ENCODE data around the gene ZNF586.
"Not testable (repeated sequence)": the region's sequence is repeated elsewhere in the genome, so short reads cannot be mapped to it uniquely, and the experiment has no call there.

ZNF586 gene

DNA sequence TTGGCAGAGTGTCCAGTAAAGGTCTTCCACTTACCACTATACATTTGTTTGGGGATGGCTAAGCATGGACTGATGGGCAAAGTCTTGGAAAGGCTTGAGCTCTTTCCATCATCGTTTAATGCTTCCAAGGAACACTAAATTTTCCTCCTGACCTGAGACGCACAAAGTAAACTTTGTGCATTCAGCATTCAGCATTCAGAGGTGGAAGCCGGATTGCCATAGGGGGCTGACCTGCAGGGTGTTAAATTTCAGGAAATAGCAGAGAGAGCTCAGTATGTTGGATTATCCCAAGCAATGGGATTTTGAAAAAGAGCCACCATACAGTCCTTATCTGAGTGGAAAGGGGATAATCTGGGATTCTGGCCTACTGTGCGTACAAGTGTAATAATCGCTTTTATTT lies 31.2 kb downstream of the ZNF586 start:
- TF ChIP-seq, protein P1, sequence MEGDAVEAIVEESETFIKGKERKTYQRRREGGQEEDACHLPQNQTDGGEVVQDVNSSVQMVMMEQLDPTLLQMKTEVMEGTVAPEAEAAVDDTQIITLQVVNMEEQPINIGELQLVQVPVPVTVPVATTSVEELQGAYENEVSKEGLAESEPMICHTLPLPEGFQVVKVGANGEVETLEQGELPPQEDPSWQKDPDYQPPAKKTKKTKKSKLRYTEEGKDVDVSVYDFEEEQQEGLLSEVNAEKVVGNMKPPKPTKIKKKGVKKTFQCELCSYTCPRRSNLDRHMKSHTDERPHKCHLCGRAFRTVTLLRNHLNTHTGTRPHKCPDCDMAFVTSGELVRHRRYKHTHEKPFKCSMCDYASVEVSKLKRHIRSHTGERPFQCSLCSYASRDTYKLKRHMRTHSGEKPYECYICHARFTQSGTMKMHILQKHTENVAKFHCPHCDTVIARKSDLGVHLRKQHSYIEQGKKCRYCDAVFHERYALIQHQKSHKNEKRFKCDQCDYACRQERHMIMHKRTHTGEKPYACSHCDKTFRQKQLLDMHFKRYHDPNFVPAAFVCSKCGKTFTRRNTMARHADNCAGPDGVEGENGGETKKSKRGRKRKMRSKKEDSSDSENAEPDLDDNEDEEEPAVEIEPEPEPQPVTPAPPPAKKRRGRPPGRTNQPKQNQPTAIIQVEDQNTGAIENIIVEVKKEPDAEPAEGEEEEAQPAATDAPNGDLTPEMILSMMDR (IDR thresholded peaks at IDR 0.05; ENCODE audit: low read depth, low read length) = no peak
- DNase-seq (ENCODE audit: extremely low read depth, low read depth) = no peak

- TF ChIP-seq, protein P1 (IDR thresholded peaks at IDR 0.05; ENCODE audit: low read depth, low read length) = no peak
These were observed 32.8 kb downstream of the ZNF586 start for GRCh38 chr19:57802269-57802668.

DNA sequence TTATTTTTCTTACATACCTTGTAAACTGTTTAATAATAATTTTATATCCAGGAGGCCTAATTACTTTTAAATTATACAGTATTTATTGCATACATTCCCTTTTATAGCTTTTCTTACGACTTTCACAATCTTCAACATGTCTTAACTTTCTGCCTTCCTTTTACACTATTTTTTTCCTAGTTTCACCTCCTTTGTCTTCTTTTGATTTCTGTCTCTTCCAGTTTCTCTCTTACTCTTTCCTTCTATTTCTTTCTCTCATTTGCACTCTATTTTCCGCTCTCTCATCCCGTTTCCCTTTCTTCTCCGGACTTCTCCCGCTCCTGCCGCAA lies 33.8 kb downstream of the ZNF586 start:
- DNase-seq (ENCODE audit: extremely low read depth, low read depth) = no peak

More at GRCh38 chr19:57802269-57802668, 32.8 kb downstream of the ZNF586 start:
- no peak for DNase-seq (ENCODE audit: extremely low read depth, low read depth)

DNA sequence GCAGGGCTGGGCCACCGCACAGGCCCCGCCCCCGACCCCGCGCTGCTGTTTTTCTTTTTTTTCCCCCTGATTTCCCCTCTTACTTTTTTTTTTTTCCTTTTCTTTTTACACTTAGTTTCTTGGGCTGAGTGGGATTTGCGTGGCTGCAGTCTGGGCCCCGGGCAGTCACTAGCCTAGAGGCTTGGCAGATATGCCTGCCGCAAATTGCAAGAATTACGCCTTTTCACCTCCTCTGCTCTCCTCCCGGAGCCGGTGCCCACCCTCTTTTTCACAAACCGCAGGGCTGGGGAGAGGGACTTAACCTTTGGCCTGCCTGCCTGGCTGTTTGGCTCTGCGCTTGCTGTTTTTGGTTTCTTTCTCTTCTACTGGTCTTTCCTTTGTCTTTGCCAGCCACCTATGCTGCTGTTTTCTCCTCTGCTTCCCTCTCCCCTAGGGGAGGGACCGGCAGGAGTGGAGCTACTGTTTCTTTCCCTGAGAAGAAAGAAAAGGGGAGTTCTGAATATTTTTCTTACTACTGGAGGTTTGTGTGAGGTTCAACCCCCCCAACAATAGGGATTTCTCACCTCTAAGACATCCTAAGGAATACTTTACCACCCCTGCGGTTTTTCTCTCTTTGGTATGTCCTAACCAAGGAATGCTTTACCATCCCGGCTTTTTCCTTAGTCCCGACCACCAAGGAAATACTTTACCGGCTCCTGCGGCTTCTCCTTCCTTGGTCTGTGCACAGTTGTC lies 34.3 kb downstream of the ZNF586 start:
- DNase-seq (ENCODE audit: extremely low read depth, low read depth) = no peak
- TF ChIP-seq, protein P1 (IDR thresholded peaks at IDR 0.05; ENCODE audit: low read depth, low read length) = no peak

More for the DNA sequence above, 33.8 kb downstream of the ZNF586 start:
- TF ChIP-seq, protein P1 (IDR thresholded peaks at IDR 0.05; ENCODE audit: low read depth, low read length) = no peak

GRCh38 chr19:57807541-57807940 lies 38.1 kb downstream of the ZNF586 start:
- DNase-seq (ENCODE audit: extremely low read depth, low read depth) = no peak
- TF ChIP-seq, protein P1 (IDR thresholded peaks at IDR 0.05; ENCODE audit: low read depth, low read length) = no peak

GRCh38 chr19:57810410-57811295 lies 41.2 kb downstream of the ZNF586 start:
- DNase-seq (ENCODE audit: extremely low read depth, low read depth) = not testable (repeated sequence)

GRCh38 chr19:57812226-57812625 lies 42.8 kb downstream of the ZNF586 start:
- TF ChIP-seq, protein P1 (IDR thresholded peaks at IDR 0.05; ENCODE audit: low read depth, low read length) = no peak
- DNase-seq (ENCODE audit: extremely low read depth, low read depth) = no peak

DNA sequence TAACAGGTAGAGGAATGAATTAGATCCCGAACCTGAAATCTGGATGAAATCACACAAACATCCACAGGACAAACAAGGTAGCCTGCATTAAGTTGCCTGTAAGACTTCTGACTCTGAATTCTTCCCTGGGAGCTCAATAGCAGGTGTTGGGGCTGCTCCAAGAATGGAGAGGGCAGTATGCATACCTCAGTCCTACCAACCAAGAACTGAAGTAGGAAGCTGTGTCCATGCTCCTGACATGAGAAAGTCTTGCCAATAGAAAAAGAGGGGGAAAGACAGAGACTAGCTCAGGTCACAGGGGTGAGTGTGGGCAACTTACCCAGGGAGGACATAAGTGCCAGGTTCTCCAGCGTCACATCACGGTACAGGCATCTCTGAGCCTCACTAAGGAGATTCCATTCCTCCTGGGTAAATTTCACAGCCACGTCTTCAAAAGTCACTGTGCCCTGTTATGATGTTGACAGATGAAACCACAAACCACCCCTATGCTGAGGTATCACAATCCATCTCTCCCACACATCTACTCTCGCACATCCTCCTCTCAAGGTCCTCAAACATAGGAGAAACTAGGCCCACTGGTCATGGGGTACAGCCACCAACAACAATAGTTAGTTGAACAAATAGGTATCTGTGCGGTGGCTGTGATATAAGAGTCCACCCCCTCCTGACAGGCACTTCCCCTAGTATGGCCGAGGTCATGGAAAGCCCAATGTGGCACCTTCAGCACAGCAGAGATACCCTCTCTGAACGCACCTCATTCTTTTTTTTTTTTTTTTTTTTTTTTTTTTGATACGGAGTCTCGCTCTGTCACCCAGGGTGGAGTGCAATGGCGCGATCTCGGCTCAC lies 43.7 kb downstream of the ZNF586 start:
- DNase-seq (ENCODE audit: extremely low read depth, low read depth) = not testable (repeated sequence)

Measured in AG09319 (cell line).